CD4-positive, alpha-beta memory T cell (primary cell): ENCODE data around the gene SLC16A14. TPM values are rescaled to one million over a fixed set of nuclear protein-coding genes. Genes with fewer than 3 reads are reported as not detected.

Experiments
- CTCF ChIA-PET: fragments of 350-600 bp; sonication (Branson Sonifier 250); formaldehyde crosslinking; loops from one replicate; lab custom pipeline; 2021; ENCODE audit warnings: inconsistent platforms; ENCODE audit not compliant: partially characterized antibody; lab: Charles Lee
- POLR2A ChIA-PET: fragments of 350-600 bp; sonication (Branson Sonifier 250); formaldehyde crosslinking; loops from one replicate; lab custom pipeline; 2021; ENCODE audit not compliant: partially characterized antibody; lab: Charles Lee
- DNase-seq, 5 donors: peaks; one replicate each; pipeline versions ENCODE4 v3.0.0 to v3.0.0-alpha.2; 2020 to 2022; ENCODE audit warnings: mixed read lengths in 1 of 5
- H3K27ac ChIP-seq: one replicate; pipeline ENCODE4 v1.7.0; 2013; ENCODE audit warnings: low read depth, low read length
- H3K27me3 ChIP-seq: 2 replicates; pipeline ENCODE4 v1.7.0; 2013; ENCODE audit warnings: mild to moderate bottlenecking, low read length, moderate library complexity; ENCODE audit not compliant: insufficient read depth
- H3K36me3 ChIP-seq: 2 replicates; pipeline ENCODE4 v1.7.0; 2013; ENCODE audit warnings: mild to moderate bottlenecking, low read length, moderate library complexity; ENCODE audit not compliant: insufficient read depth
- H3K4me1 ChIP-seq: 2 replicates; pipeline ENCODE4 v1.7.0; 2013; ENCODE audit warnings: mild to moderate bottlenecking, low read length, moderate library complexity; ENCODE audit not compliant: insufficient read depth
- H3K4me3 ChIP-seq, 2 donors: one replicate each; pipeline ENCODE4 v1.7.0; 2013; ENCODE audit warnings: low read length in 2 of 2, mild to moderate bottlenecking in 1 of 2
- H3K9me3 ChIP-seq, 2 donors: one replicate each; pipeline ENCODE4 v1.7.0; 2013; ENCODE audit warnings: low read length in 2 of 2, control low read depth in 1 of 2; ENCODE audit not compliant: control insufficient read depth in 1 of 2
- H3K27ac Mint-ChIP-seq, 7 donors: one replicate each; pipeline ENCODE4 v1.8.0; 2020 to 2021; ENCODE audit warnings: mixed read lengths in 7 of 7, mild to moderate bottlenecking in 6 of 7, inconsistent platforms in 3 of 7, moderate library complexity in 3 of 7
- H3K27me3 Mint-ChIP-seq, 2 donors: one replicate each; pipeline ENCODE4 v1.8.0; 2020 to 2021; ENCODE audit warnings: mixed read lengths in 2 of 2
- H3K36me3 Mint-ChIP-seq, 2 donors: one replicate each; pipeline ENCODE4 v1.8.0; 2020 to 2021; ENCODE audit warnings: mixed read lengths in 2 of 2, inconsistent platforms in 1 of 2, mild to moderate bottlenecking in 1 of 2
- H3K4me1 Mint-ChIP-seq, 4 donors: one replicate each; pipeline ENCODE4 v1.8.0; 2020 to 2021; ENCODE audit warnings: mixed read lengths in 4 of 4, mild to moderate bottlenecking in 1 of 4
- H3K4me3 Mint-ChIP-seq, 8 donors: one replicate each; pipeline ENCODE4 v1.8.0; 2020 to 2021; ENCODE audit warnings: mixed read lengths in 8 of 8, mild to moderate bottlenecking in 7 of 8, moderate library complexity in 6 of 8, inconsistent platforms in 3 of 8
- H3K9me3 Mint-ChIP-seq, 8 donors: one replicate each; pipeline ENCODE4 v1.8.0; 2020 to 2021; ENCODE audit warnings: mixed read lengths in 8 of 8, mild to moderate bottlenecking in 5 of 8, inconsistent platforms in 3 of 8, moderate library complexity in 1 of 8
- intact Hi-C: fragments of 100-400 bp; cut with micrococcal nuclease; formaldehyde crosslinking; loops from one replicate; pipeline ENCODE4 v1.15.1; 2023
- polyA plus RNA-seq, 2 donors: library from polyadenylated mRNA; unstranded; fragments of 300-500 nt; fragmentation: Illumina TruSeq; gene quantifications; one replicate each; pipeline ENCODE4 v1.2.3, GENCODE V29; 2021
- total RNA-seq, 2 experiments: library from RNA; stranded (reverse); gene quantifications; one replicate each; pipeline ENCODE4 v1.2.3, GENCODE V29; 2021

The SLC16A14 gene
- total and polyA plus RNA-seq, 4 experiments from 2014 or later, result 0.12 to 0.44 (median 0.14) TPM; not detected in 1

GRCh38 chr2:230011617-230012016 is 57.1 kb downstream of the SLC16A14 start:
- Histone ChIP-seq H3K27me3 (no peaks in the 10 kb centered on the region), H3K9me3 (no peaks in the 10 kb centered on the region), H3K4me3 (no peak overlapping the region), H3K27ac (no peak overlapping the region), H3K4me1 (no peaks in the 10 kb centered on the region), H3K36me3 (no peaks in the 10 kb centered on the region)
- Mint-ChIP-seq H3K27ac (no peak overlapping the region), H3K4me1 (peaks cover 0 to 4% (median 1%) of the 10 kb centered on the region in 4 donors), H3K36me3 (no peaks in the 10 kb centered on the region), H3K9me3 (peaks cover 0 to 3% (median 0%) of the 10 kb centered on the region in 8 donors), H3K4me3 (no peak overlapping the region), H3K27me3 (no peaks in the 10 kb centered on the region)
- ChIA-PET POLR2A (no interaction called here), CTCF (interaction anchor here (1.1 to 1.6 kb wide), 2 partner anchors 148 to 150 kb away, joined by 3 to 4 read pairs; no protein-coding TSS in a partner anchor)
- intact Hi-C loops, result no loop called here
- no peak for DNase-seq

GRCh38 chr2:230010501-230010900 is 58.2 kb downstream of the SLC16A14 start:
- Mint-ChIP-seq H3K36me3 (no peaks in the 10 kb centered on the region), H3K27me3 (no peaks in the 10 kb centered on the region), H3K4me1 (peaks cover 0 to 4% (median 1%) of the 10 kb centered on the region in 4 donors), H3K9me3 (no peaks in the 10 kb centered on the region), H3K27ac (peak overlapping the region in 1 of 7 donors; percentile 22), H3K4me3 (no peak overlapping the region)
- Histone ChIP-seq H3K4me1 (no peaks in the 10 kb centered on the region), H3K27ac (no peak overlapping the region), H3K36me3 (no peaks in the 10 kb centered on the region), H3K27me3 (no peaks in the 10 kb centered on the region), H3K9me3 (no peaks in the 10 kb centered on the region), H3K4me3 (no peak overlapping the region)
- ChIA-PET POLR2A (no interaction called here), CTCF (interaction anchor here (1.6 kb wide), 1 partner anchor 151 kb away, joined by 4 read pairs; no protein-coding TSS in a partner anchor)
- no peak for DNase-seq
- intact Hi-C loops, result no loop called here

GRCh38 chr2:230008708-230009066 is 60.0 kb downstream of the SLC16A14 start:
- Mint-ChIP-seq H3K27ac (no peak overlapping the region), H3K4me1 (peaks cover 0 to 4% (median 1%) of the 10 kb centered on the region in 4 donors), H3K9me3 (no peaks in the 10 kb centered on the region), H3K4me3 (no peak overlapping the region), H3K27me3 (no peaks in the 10 kb centered on the region), H3K36me3 (no peaks in the 10 kb centered on the region)
- no peaks in the 10 kb centered on the region for H3K27me3 ChIP-seq
- H3K9me3 ChIP-seq, result no peaks in the 10 kb centered on the region
- DNase-seq, result no peak
- POLR2A ChIA-PET, result no interaction called here
- H3K4me3 ChIP-seq, result no peak overlapping the region
- no peaks in the 10 kb centered on the region for H3K36me3 ChIP-seq
- intact Hi-C loops, result loop anchor here (1.0 to 2.0 kb wide), 2 partner anchors 60 to 208 kb away; partner anchors contain the start of gene SLC16A14
- H3K27ac ChIP-seq, result no peak overlapping the region
- H3K4me1 ChIP-seq, result no peaks in the 10 kb centered on the region
- CTCF ChIA-PET, result interaction anchor here (0.7 to 2.5 kb wide), 16 partner anchors 10 to 816 kb away, joined by 3 to 21 read pairs (median 3); no protein-coding TSS in a partner anchor

- H3K4me3 Mint-ChIP-seq, result peak overlapping the region in 5 of 8 donors; percentile 22 to 57 (median 51)
- peak; percentile 65 to 73 (median 69) for DNase-seq
- peak overlapping the region in 1 of 7 donors; percentile 9 for H3K27ac Mint-ChIP-seq
- ChIA-PET CTCF (interaction anchor here (0.7 to 2.5 kb wide), 17 partner anchors 11 to 816 kb away, joined by 3 to 21 read pairs (median 3); no protein-coding TSS in a partner anchor), POLR2A (no interaction called here)
- Histone ChIP-seq H3K27me3 (no peaks in the 10 kb centered on the region), H3K4me3 (no peak overlapping the region), H3K4me1 (no peaks in the 10 kb centered on the region), H3K36me3 (no peaks in the 10 kb centered on the region), H3K9me3 (no peaks in the 10 kb centered on the region), H3K27ac (no peak overlapping the region)
- intact Hi-C loops, result loop anchor here (1.0 to 2.0 kb wide), 2 partner anchors 60 to 207 kb away; partner anchors contain the start of gene SLC16A14
- no peaks in the 10 kb centered on the region for H3K9me3 Mint-ChIP-seq
- peaks cover 0 to 4% (median 1%) of the 10 kb centered on the region in 4 donors for H3K4me1 Mint-ChIP-seq
- no peaks in the 10 kb centered on the region for H3K27me3 Mint-ChIP-seq
- no peaks in the 10 kb centered on the region for H3K36me3 Mint-ChIP-seq
Observed at GRCh38 chr2:230007931-230008707, 60.6 kb downstream of the SLC16A14 start.

- no peaks in the 10 kb centered on the region for H3K27me3 Mint-ChIP-seq
- no peaks in the 10 kb centered on the region for H3K36me3 Mint-ChIP-seq
- no peak for DNase-seq
- Histone ChIP-seq H3K27me3 (no peaks in the 10 kb centered on the region), H3K36me3 (no peaks in the 10 kb centered on the region), H3K4me1 (no peaks in the 10 kb centered on the region), H3K9me3 (no peaks in the 10 kb centered on the region), H3K27ac (no peak overlapping the region), H3K4me3 (no peak overlapping the region)
- intact Hi-C loops, result no loop called here
- no peaks in the 10 kb centered on the region for H3K9me3 Mint-ChIP-seq
- peak overlapping the region in 2 of 8 donors; percentile 23 to 50 for H3K4me3 Mint-ChIP-seq
- ChIA-PET CTCF (interaction anchor here (1.1 kb wide), 1 partner anchor 13 kb away, joined by 3 read pairs; no protein-coding TSS in a partner anchor), POLR2A (interaction anchor here (0.7 kb wide), 1 partner anchor 160 kb away, joined by 5 read pairs; no protein-coding TSS in a partner anchor)
- H3K27ac Mint-ChIP-seq, result peak overlapping the region in 2 of 7 donors; percentile 18 to 83
- peaks cover 0 to 6% (median 2%) of the 10 kb centered on the region in 4 donors for H3K4me1 Mint-ChIP-seq
Observed at GRCh38 chr2:230000118-230000841, 68.4 kb downstream of the SLC16A14 start.

- Histone ChIP-seq H3K4me3 (no peak overlapping the region), H3K27ac (no peak overlapping the region), H3K4me1 (no peaks in the 10 kb centered on the region), H3K27me3 (no peaks in the 10 kb centered on the region), H3K9me3 (no peaks in the 10 kb centered on the region), H3K36me3 (no peaks in the 10 kb centered on the region)
- ChIA-PET POLR2A (no interaction called here), CTCF (interaction anchor here (0.7 kb wide), 1 partner anchor 10 kb away, joined by 3 read pairs; no protein-coding TSS in a partner anchor)
- Mint-ChIP-seq H3K4me1 (peaks cover 0 to 6% (median 2%) of the 10 kb centered on the region in 4 donors), H3K27me3 (no peaks in the 10 kb centered on the region), H3K4me3 (no peak overlapping the region), H3K9me3 (no peaks in the 10 kb centered on the region), H3K27ac (no peak overlapping the region), H3K36me3 (peaks cover 0 to 5% of the 10 kb centered on the region in 2 donors)
- intact Hi-C loops, result no loop called here
- no peak for DNase-seq
Observed at GRCh38 chr2:229997565-229997964, 71.2 kb downstream of the SLC16A14 start.

- Mint-ChIP-seq H3K36me3 (peaks cover 0 to 9% of the 10 kb centered on the region in 2 donors), H3K27ac (no peak overlapping the region), H3K9me3 (no peaks in the 10 kb centered on the region), H3K4me3 (no peak overlapping the region), H3K4me1 (peaks cover 0 to 6% (median 2%) of the 10 kb centered on the region in 4 donors), H3K27me3 (no peaks in the 10 kb centered on the region)
- DNase-seq, result no peak
- Histone ChIP-seq H3K36me3 (no peaks in the 10 kb centered on the region), H3K9me3 (no peaks in the 10 kb centered on the region), H3K27me3 (no peaks in the 10 kb centered on the region), H3K4me1 (no peaks in the 10 kb centered on the region), H3K27ac (no peak overlapping the region), H3K4me3 (no peak overlapping the region)
- POLR2A ChIA-PET, result no interaction called here
- intact Hi-C loops, result no loop called here
- CTCF ChIA-PET, result no interaction called here
Observed at GRCh38 chr2:229996320-229996719, 72.4 kb downstream of the SLC16A14 start.
